HepG2 (cell line): ENCODE data around the gene PJA2. TPM values are rescaled to one million over a fixed set of nuclear protein-coding genes. Genes with fewer than 3 reads are reported as not detected.

ENCODE experiments used
- ATAC-seq: fragments of 200-7000 bp; cut with Tn5 transposase; 3 replicates; pipeline ENCODE4 v1.9.1; 2020; ENCODE audit warnings: mild to moderate bottlenecking, moderate library complexity
- BruUV-seq: library from RNA; stranded (reverse); fragments of 400-500 nt; replicated peaks from 2 replicates; lab custom pipeline; 2021; lab: Mats Ljungman, UMichigan
- CTCF ChIA-PET: fragments of 300-600 bp; formaldehyde crosslinking; extraction: SDS; loops from one replicate; lab custom pipeline; 2021; ENCODE audit warnings: low total read pairs, inconsistent platforms, low intra/inter-chr PET ratio; lab: Yijun Ruan, JAX
- POLR2A ChIA-PET: fragments of 350-600 bp; sonication (Branson Sonifier 250); formaldehyde crosslinking; loops from one replicate; lab custom pipeline; 2020; ENCODE audit warnings: antibody characterized with exemption, inconsistent platforms; lab: Yijun Ruan, JAX
- DNase-seq: peaks from one replicate; pipeline ENCODE4 v3.0.0-alpha.2; 2015; ENCODE audit warnings: low spot score
- FAIRE-seq: peaks from 3 replicates; lab custom pipeline; 2011; peaks lifted over from hg19 to GRCh38; lab: Jason Lieb, UNC
- H2AFZ ChIP-seq: one replicate; pipeline ENCODE4 v1.6.1; 2011; ENCODE audit warnings: low read length, inconsistent platforms
- H3K27ac ChIP-seq: fragments of 300-600 bp; 3 replicates; pipeline ENCODE4 v1.8.0; 2011; ENCODE audit warnings: mixed run types, mild to moderate bottlenecking, mixed read lengths, low read length, inconsistent platforms; ENCODE audit not compliant: insufficient read depth; ENCODE audit errors: extremely low read length
- H3K27me3 ChIP-seq, 2 experiments: fragments of 200-600 bp in 1 of 2; 2 replicates in 1 of 2; 3 replicates in 1 of 2; pipeline versions ENCODE4 v1.6.0 to v1.8.0; 2011; ENCODE audit warnings: low read length in 2 of 2, mild to moderate bottlenecking in 2 of 2, moderate library complexity in 2 of 2, inconsistent platforms in 1 of 2; ENCODE audit not compliant: insufficient read depth in 2 of 2, control insufficient read depth in 1 of 2
- H3K36me3 ChIP-seq, 2 experiments: fragments of 200-600 bp in 1 of 2; replicated peaks in 1 of 2; 2 replicates in 1 of 2; 3 replicates in 1 of 2; pipeline versions ENCODE4 v1.5.1 to v1.8.0; 2011; ENCODE audit warnings: low read length in 2 of 2, inconsistent platforms in 1 of 2; ENCODE audit not compliant: insufficient read depth in 2 of 2, control insufficient read depth in 1 of 2
- H3K4me1 ChIP-seq: 2 replicates; pipeline ENCODE4 v1.5.1; 2012; ENCODE audit warnings: low read length, inconsistent platforms; ENCODE audit not compliant: insufficient read depth
- H3K4me2 ChIP-seq: 2 replicates; pipeline ENCODE4 v1.6.0; 2011; ENCODE audit warnings: low read depth, low read length, inconsistent platforms
- H3K4me3 ChIP-seq, 3 experiments: fragments of 200-600 bp in 1 of 3; sonication (generic), shearing (Covaris generic) in 1 of 3; replicated peaks in 1 of 3; 2 replicates each; pipeline ENCODE4 v1.5.1; 2011 to 2016; ENCODE audit warnings: low read length in 3 of 3, inconsistent platforms in 2 of 3, low read depth in 2 of 3, mild to moderate bottlenecking in 2 of 3, control low read depth in 1 of 3, mixed read lengths in 1 of 3; ENCODE audit not compliant: insufficient read depth in 1 of 3
- H3K79me2 ChIP-seq: one replicate; pipeline ENCODE4 v1.6.1; 2011; ENCODE audit warnings: low read length, inconsistent platforms; ENCODE audit not compliant: insufficient read depth
- H3K9ac ChIP-seq: 2 replicates; pipeline ENCODE4 v1.6.0; 2011; ENCODE audit warnings: mild to moderate bottlenecking, low read depth, low read length, inconsistent platforms; ENCODE audit not compliant: insufficient read depth
- H3K9me3 ChIP-seq: 2 replicates; pipeline ENCODE4 v1.5.1; 2012; ENCODE audit warnings: mild to moderate bottlenecking, low read length
- H4K20me1 ChIP-seq: 2 replicates; pipeline ENCODE4 v1.6.0; 2011; ENCODE audit warnings: inconsistent platforms, mild to moderate bottlenecking, low read length, moderate library complexity; ENCODE audit not compliant: insufficient read depth
- TAF15 ChIP-seq: fragments of 200-400 bp; formaldehyde crosslinking; IDR thresholded peaks from one replicate; pipeline ENCODE4 v1.6.1; 2018; ENCODE audit warnings: mild to moderate bottlenecking, low read depth, low read length; ENCODE audit not compliant: poor library complexity, severe bottlenecking
- ZHX2 ChIP-seq, 2 experiments: sonication (generic) in 1 of 2; formaldehyde crosslinking in 1 of 2; IDR thresholded peaks; 2 replicates each; pipeline versions ENCODE4 v1.6.1 to v1.9.0; 2014 to 2022; ENCODE audit warnings: antibody characterized with exemption in 1 of 2, borderline replicate concordance in 1 of 2, inconsistent platforms in 1 of 2, low read depth in 1 of 2, missing genetic modification reagents in 1 of 2
- ZMYM2 ChIP-seq: sonication (generic); formaldehyde crosslinking; IDR thresholded peaks from 2 replicates; pipeline ENCODE4 v1.8.0; 2022; ENCODE audit warnings: mild to moderate bottlenecking, missing genetic modification reagents
- ZNF414 ChIP-seq: sonication (generic); formaldehyde crosslinking; IDR thresholded peaks from 2 replicates; pipeline ENCODE4 v1.5.0; 2020; ENCODE audit warnings: missing genetic modification reagents
- ZNF556 ChIP-seq: sonication (generic); formaldehyde crosslinking; IDR thresholded peaks from 2 replicates; pipeline ENCODE4 v1.4.0; 2020; ENCODE audit warnings: mild to moderate bottlenecking, missing genetic modification reagents, borderline replicate concordance
- ZNF800 ChIP-seq: sonication (generic); formaldehyde crosslinking; IDR thresholded peaks from 2 replicates; pipeline ENCODE4 v1.4.0; 2020; ENCODE audit warnings: missing genetic modification reagents
- WGBS: methylation state at CpG from one replicate; pipeline ENCODE4 v1.1.6; 2017; ENCODE audit warnings: low lambda C conversion rate; 5-methylcytosine and 5-hydroxymethylcytosine counted together
- in situ Hi-C: cut with HindIII; loops from 2 replicates; pipeline ENCODE4 v1.10.0; 2017; ENCODE audit warnings: low pct_unique_long_range_greater_than_20kb; ENCODE audit not compliant: extremely low pct_ligation_motif_present
- intact Hi-C: fragments of 100-400 bp; cut with micrococcal nuclease; formaldehyde crosslinking; loops from one replicate; pipeline ENCODE4 v1.10.0; 2022; ENCODE audit not compliant: unreplicated experiment
- polyA plus RNA-seq, 8 experiments: library from polyadenylated mRNA; depleted of rRNA in 3 of 8; stranded (reverse) in 7 of 8; unstranded in 1 of 8; fragments of >200 nt; fragmentation: Illumina TruSeq in 4 of 8; extraction: Trizol in 4 of 8; gene quantifications; 2 replicates each; pipeline versions ENCODE4 v1.2.1 to v1.2.3, GENCODE V29; 2011 to 2016; ENCODE audit warnings: low read depth in 4 of 8, missing spikeins in 1 of 8, mixed read lengths in 1 of 8; ENCODE audit not compliant: insufficient read depth in 1 of 8
- total RNA-seq, 5 experiments: library from RNA; depleted of rRNA; stranded (reverse); fragments of >200 nt; fragmentation: Illumina TruSeq; extraction: Trizol; gene quantifications; 2 replicates each; pipeline ENCODE4 v1.2.3, GENCODE V29; 2016; ENCODE audit warnings: low read depth in 1 of 5

PJA2 gene
- total and polyA plus RNA-seq, 2 of the 13 experiments (the other 11 are each of a cell fraction or from before 2014, with no cell fraction given): 39.4 to 41.4 TPM

- no TSS peak for BruUV-seq
- no peak for TF ChIP-seq TAF15
- no peak for TF ChIP-seq ZMYM2
- Histone ChIP-seq H3K9ac (no peak overlapping the region), H3K79me2 (no peaks in the 10 kb centered on the region), H3K36me3 (no peaks in the 10 kb centered on the region), H3K27me3 (no peaks in the 10 kb centered on the region), H3K4me2 (no peak overlapping the region), H4K20me1 (no peaks in the 10 kb centered on the region), H3K4me3 (no peak overlapping the region), H3K4me1 (peaks cover 6% of the 10 kb centered on the region; the same call in 1 of the 2 replicates), H3K9me3 (no peaks in the 10 kb centered on the region), H2AFZ (no peak overlapping the region), H3K27ac (no peak overlapping the region)
- intact Hi-C loops: no loop called here
- no peak for ATAC-seq
- in situ Hi-C loops: no loop called here
- WGBS: 68% methylated on average over 3 of the region's 3 CpGs
- POLR2A ChIA-PET: no interaction called here
- CTCF ChIA-PET: no interaction called here
- no peak for DNase-seq
- FAIRE-seq: no peak
Measured at GRCh38 chr5:109327570-109327969, 82.2 kb downstream of the PJA2 start.

GRCh38 chr5:109326919-109327318 is 82.9 kb downstream of the PJA2 start:
- no peaks in the 10 kb centered on the region for H3K27me3 ChIP-seq
- FAIRE-seq: no peak
- no peak overlapping the region for H3K4me2 ChIP-seq
- H3K4me1 ChIP-seq: peaks cover 6% of the 10 kb centered on the region; the same call in 1 of the 2 replicates
- no TSS peak for BruUV-seq
- no peak overlapping the region for H2AFZ ChIP-seq
- no peaks in the 10 kb centered on the region for H3K36me3 ChIP-seq
- no peaks in the 10 kb centered on the region for H3K9me3 ChIP-seq
- 85% methylated on average over 4 of the region's 4 CpGs for WGBS
- ChIA-PET CTCF (no interaction called here), POLR2A (no interaction called here)
- no peak overlapping the region for H3K27ac ChIP-seq
- in situ Hi-C loops (no loop called here), intact Hi-C loops (no loop called here)
- no peaks in the 10 kb centered on the region for H3K79me2 ChIP-seq
- no peaks in the 10 kb centered on the region for H4K20me1 ChIP-seq
- no peak overlapping the region for H3K4me3 ChIP-seq
- H3K9ac ChIP-seq: no peak overlapping the region
- no peak for DNase-seq
- ATAC-seq: no peak
- TF ChIP-seq ZNF800 (CRISPR knock-in tag) (no peak), ZHX2 (IDR thresholded peaks at IDR 0.05; ENCODE audit: low read depth) (no peak), ZHX2 (CRISPR knock-in tag; IDR thresholded peaks at IDR 0.05; ENCODE audit: borderline replicate concordance) (no peak), ZNF414 (CRISPR knock-in tag) (no peak), ZNF556 (CRISPR knock-in tag) (no peak)
